NCI-H2081 (cell line): ENCODE measurements around the gene ZBTB7B.
"Not testable (repeated sequence)": the region's sequence is repeated elsewhere in the genome, so short reads cannot be mapped to it uniquely, and the experiment has no call there.

Experiments
- DNase-seq, 2 experiments: peaks; one replicate each; lab custom pipeline; 2025; lab: John Stamatoyannopoulos, UW

ZBTB7B gene

DNA sequence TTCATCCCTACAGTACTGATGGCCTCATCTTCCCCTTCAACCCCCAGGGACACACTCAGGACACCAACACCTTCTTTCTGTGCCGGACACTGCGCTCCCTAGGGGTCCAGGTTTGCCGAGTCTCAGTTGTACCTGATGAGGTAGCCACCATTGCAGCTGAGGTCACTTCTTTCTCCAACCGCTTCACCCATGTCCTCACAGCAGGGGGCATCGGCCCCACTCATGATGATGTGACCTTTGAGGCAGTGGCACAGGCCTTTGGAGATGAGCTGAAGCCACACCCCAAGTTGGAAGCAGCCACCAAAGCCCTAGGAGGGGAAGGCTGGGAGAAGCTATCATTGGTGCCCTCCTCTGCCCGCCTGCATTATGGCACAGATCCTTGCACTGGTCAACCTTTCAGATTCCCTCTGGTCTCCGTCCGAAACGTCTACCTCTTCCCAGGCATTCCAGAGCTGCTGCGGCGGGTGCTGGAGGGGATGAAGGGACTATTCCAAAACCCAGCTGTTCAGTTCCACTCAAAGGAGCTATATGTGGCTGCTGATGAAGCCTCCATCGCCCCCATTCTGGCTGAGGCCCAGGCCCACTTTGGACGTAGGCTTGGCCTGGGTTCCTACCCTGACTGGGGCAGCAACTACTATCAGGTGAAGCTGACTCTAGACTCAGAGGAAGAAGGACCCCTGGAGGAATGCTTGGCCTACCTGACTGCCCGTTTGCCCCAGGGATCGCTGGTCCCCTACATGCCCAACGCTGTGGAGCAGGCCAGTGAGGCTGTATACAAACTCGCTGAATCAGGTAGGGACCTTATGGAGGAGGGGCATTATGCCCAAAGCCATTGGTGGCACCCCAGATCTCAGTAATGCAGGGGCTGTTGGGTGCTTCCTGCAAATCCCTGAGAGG is 14.3 kb upstream of the ZBTB7B start:
- DNase-seq, result no peak

DNA sequence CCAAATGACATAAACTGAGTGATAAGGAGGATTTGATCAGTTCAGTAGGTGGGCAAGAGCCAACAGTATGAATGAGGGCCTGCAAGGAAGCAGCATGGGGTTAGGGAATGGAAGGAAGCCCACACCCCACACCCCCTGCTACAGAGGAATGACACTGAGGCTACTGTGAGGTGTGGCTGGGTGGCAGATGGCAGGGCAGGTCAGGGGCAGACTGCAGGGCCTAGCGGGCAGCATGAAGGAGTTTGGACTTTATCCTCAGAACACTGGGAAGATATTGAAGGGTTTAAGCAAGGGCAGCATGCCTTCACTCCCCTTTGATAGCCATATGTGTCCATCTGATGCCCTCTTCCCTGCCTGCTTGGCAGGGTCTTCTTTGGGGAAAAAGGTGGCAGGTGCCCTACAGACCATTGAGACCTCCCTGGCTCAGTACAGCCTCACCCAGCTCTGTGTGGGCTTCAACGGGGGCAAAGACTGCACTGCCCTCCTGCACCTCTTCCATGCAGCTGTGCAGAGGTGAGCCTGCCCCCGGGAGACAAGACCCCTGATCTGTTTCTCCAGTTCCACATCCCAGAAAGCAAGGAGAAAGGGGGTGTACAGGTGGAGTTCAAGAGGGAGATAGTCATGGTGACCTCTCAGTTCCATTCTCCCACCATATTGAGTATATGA is 13.3 kb upstream of the ZBTB7B start:
- no peak for DNase-seq

DNA sequence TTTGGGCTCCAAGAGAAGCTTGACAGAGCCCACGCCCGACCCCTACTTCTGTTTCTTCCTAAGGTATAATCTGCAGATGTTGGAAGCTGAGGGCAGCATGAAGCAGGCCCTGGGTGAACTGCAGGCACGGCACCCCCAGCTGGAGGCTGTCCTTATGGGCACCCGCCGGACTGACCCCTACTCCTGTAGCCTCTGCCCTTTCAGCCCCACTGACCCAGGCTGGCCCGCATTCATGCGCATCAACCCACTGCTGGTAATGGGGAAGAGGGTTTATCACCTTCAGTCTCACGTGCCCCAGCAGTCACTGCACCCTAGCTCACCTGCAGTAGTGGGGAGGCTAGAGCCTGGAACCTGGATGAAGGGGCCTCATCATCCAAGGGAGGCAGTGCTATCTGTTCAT is 12.3 kb upstream of the ZBTB7B start:
- no peak for DNase-seq

DNA sequence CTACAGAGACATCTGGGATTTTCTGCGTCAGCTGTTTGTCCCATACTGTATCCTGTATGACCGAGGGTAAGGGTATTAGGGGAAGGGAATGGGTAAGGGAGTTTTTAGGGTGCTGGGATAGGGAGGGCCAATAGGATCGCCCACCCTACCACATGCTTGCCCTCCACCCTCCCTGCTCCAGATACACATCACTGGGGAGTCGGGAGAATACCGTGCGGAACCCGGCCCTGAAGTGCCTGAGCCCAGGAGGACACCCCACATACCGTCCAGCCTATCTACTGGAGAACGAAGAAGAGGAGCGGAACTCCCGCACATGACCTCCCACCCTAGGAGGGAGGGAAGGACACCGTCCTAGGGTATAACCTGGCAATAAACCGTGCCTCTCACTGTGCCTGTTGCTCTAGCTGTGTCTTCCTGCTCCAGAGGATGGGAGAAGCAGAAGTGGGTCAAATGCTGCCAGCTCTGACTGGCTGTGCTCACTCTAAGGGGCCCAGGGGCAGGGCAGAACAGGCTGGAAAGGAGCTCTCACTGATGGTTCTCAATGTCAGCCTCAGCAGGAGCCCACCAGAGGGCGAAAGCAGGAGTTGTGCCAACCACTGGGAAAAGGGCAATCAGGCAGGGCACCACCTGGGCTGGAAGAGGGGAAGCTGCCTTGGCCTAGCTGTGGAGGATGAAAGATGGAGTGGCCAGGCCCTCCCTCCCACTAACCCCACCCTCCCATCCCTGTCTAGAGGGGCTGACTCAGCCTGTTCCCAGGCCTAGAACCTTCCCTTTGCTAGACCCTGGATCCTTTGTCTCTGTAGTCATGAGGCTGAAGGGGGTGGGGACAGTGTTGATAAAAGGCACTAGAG is 9.7 kb upstream of the ZBTB7B start:
- DNase-seq, result peak in 1 of 2 experiments; percentile 19

DNA sequence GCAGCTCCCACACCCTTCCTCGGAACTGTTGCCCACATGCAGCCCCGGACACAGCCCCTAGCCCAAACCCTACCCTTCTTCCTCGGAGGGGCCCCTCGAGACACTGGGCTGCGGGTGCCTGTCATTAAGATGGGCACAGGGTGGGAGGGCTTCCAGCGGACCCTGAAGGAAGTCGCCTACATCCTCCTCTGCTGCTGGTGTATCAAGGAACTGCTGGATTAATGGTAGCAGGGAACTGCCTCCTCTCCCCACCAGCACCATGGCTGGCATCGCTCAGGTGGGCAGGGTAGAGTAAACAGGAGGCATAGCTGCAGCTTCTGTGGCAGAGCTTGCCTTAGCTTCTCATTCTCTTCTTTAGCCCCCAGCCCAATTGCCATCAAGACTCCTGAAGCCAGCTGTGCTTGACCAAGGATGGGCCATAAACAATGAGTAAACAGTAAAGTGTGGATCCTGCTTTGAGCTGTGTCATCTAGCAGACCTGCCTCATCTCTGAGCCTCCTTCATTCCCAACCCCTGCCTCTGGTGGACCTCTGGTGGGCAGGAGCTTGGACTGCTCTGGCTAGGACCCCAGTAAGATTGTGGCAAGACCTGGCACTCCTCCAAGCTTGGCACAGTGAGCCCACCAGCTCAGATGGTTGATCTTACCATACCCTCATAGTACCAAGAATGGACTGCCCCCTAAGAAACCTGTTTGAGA is 8.9 kb upstream of the ZBTB7B start, which contains the start of gene LENEP:
LENEP (plus strand) TSS at position 15 of the 697 bp plus-strand sequence; CDS start at position 37, 22 bp downstream.
- no peak for DNase-seq

DNA sequence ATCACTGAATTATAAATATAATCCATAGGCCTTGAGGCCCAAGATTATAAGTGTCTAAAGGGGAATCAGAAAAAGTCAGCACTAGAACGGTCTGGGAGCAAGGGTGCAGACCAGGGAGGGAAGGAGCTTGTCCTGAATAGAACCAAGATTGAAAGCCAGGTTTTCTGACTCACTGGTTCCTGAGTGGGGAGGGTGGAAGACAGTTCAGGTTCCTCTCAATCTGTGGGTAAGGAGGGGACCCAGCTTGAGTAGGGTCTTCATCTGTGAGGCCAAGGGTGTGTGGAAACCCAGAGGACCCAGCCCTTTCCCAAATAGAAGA is 8.4 kb upstream of the ZBTB7B start:
- DNase-seq, result no peak

DNA sequence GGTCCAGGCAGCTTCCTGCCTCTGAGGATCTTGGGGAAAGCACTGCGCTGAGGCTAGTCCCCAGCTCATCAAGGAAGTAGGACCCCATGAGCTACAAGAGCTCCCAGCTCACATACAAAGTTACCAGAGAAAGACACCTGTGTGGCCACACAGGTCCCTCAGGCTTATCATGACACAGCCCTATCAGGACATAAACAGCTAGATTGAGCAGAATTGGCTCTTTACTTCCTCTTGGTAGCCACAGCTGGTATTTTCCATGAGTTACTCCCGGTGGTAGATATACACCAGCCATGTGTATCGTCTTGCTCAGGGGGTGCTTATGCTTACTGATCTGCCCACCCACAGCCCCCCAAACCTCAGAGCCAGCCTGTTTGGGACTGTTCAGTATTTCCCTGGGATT is 8.0 kb upstream of the ZBTB7B start:
- DNase-seq, result no peak

DNA sequence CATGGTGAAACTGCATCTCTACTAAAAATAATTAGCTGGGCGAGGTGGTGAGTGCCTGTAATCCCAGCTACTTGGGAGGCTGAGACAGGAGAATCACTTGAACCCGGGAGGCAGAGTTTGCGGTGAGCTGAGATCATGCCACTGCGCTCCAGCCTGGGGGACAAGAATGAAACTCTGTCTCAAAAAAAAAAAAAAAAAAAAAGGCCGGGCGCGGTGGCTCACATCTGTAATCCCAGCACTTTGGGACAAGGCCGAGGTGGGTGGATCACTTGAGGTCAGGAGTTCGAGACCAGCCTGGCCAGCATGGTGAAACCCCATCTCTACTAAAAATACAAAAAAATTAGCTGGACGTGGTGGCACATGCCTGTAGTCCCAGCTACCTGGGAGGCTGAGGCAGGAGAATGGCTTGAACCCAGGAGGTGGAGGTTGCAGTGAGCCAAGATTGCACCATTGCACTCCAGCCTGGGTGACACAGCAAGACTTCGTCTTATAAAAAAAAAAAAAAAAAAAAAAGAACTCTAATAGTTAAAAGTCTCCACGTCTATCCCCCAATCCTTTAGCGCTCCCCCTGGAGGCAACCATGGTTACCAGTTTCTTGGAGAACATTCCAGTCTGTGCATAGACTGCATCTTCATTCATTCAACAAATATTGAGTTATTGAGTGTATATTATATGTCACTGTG is 7.2 kb upstream of the ZBTB7B start:
- DNase-seq, result not testable (repeated sequence)

DNA sequence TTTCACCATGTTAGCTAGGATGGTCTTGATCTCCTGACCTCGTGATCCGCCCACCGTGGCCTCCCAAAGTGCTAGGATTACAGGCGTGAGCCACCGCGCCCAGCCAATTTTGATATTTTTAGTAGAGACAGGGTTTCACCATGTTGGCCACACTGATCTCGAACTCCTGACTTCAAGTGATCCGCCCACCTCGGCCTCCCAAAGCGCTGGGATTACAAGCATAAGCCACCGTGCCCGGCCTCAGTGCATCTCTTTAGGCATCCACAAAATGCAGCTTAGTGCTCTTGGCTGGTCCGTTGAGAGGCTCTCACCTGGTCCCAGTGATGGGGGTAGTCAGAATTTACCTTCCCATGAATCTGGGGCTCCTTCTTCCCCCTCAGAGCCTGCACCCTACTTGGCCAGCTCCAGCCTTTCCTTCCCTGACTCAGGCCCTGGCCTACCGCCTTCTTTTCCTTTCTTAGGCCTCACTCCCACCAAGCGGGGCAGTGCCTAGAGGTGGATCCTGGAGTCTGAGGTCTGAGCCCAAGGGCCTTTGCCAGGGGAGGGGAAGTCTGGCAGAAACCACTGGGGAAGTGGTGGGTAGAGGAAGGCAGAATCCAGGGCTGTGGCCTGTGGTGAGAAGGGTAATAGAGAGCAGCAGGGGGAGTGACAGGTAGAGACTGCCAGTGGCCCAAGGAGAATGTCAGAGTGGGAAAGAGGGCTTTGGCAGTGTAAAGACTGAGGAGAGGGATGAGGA is 5.5 kb upstream of the ZBTB7B start:
- no peak for DNase-seq

DNA sequence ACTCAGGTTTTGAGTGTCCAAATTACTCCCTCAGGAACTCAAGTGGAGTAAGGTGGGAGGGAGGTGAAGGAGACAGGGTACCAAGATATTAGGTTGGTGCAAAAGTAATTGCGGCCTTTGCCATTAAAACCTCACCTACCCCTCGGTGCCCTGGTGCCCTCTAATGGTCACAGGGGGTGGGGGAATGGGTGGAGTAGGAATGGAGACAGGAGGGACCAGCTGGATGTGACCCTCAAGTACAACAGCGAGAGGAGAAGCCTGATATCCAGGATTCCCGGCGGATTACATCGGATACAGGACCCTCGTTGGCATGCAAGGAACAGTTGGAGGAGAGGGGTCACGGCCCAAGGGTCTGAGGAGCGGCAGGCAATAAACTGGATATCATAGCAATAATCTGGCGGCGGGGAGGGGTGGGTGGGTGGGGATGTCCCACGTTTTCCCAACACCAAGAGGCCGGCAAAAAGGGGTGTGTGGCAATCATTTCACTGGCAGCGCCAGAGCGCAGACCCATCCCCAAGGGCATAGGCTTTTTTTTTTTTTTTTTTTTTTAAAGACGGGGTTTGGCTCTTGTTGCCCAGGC is 4.3 kb upstream of the ZBTB7B start:
- no peak for DNase-seq

DNA sequence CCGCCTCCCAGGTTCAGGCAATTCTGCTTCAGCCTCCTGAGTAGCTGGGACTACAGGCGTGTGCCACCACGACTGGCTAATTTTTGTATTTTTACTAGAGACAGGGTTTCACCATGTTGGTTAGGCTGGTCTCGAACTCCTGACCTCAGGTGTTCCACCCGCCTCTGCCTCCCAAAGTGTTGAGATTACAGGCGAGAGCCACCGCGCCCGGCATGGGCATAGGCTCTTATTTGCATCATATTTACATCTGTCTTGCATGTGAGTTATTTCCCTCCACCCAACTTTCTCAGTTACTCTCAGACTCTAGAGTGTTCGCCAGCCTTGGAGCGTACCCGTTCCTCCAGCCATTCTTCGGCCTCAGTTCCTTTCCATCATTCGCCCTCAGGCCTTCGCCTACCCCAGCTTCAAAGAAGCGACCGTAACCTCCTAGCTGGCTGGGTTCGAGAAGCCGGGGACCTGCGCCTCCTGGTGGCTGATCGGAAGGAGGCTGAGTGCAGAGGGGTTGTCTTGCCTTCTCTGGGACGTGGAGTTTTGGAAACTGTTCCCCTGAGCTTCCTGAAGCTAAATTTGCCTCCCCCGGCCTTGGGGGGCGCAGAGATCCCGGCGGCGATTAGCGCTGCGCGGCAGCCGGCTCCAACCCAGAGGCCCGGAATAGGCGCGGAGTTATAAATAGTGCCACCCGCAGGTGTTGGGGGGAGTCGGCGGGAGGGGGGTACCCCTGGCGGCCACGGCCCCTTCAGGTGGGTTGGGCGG is 3.6 kb upstream of the ZBTB7B start:
- peak; percentile 77 to 82 for DNase-seq

DNA sequence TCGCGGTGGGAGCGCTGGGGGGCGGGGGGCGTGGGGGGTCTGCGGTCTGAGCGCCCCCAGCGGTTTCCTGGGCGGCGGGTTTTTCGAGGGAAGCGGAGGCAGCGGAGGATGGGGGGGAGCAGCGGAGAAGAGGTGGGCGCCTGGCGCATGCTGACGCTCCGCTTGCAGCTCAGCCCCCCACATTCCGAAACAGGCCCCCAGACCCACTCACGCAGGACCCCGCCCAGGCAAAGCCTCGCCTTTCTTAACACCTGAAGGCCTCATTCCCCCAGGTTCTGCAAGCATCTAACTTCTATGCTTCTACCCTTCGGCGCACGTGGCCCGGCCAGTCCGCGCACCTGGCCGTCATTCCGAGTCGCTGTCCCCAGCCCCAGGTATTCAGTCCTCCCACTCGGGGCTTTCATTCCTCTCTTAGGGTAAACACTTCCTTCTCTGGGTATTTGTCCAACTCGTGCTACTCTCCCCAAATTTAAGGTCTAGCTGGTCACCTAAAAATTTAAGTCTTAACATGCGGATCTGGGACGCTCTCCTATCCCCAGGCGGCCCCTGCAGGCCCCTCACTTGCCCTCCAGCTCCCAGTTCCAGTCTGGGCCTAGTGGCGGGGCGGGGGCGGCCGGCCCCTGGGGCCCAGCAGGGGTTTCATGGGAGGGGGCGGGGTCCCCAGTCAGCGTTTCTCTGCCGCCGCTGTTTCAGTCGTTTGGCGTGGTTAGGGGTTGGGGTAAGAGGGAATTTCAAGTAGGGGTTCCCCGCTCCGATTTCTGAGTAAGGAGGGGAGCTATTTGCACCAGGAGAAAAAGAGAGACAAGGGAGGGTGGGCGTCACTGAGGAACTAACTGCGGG is 2.8 kb upstream of the ZBTB7B start:
- DNase-seq, result peak; percentile 58 to 76

DNA sequence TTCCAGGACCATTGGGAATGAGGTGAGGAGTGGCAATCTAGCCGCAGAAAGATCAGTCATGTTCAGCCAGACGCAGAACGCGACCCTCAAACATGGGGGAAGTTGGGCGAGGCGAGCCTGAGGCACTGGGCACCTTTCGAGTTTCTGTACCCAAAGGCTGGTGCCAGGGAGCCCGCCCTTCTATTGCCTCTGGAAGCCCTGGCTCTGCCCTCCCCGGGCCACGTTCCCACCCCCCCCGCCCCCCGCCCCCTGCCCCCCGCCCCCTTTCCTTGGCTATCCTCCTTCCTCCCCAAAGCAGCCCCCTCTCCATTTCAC is 2.2 kb upstream of the ZBTB7B start:
- DNase-seq, result peak in 1 of 2 experiments; percentile 74

DNA sequence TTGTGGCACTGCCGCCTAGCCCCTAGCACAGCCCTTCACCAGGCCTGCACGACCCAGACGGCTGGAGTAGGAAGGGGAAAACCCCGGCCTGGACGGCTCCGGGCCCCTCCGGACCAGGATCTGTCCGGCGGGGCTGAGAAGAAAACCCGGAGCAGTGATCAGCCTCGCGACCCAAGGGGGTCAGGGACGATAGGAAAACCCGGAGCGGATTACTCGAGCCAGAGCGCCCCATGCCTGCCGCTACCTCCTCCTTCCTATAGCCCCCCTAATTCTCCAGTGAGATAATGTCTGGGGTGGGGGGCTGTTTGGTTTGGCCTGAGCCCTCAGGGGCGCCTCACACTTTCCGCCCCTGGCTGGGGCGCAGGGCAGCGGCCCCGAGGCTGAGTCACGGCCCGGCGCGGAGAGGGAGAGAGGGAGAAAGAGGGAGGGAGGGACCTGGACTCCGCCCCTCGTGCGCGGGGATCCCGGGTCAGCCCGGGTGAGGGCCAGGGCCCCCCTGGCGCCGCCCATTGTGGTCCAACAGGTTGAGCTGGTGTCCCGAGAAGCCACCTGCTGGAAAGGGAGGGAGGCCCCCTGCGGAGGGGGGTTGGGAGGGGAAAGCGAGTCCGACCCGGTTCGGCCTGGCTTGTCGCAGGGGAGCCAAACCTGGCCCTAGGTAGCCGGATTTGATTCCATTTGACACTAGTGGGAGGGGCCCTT is 1.7 kb upstream of the ZBTB7B start:
- DNase-seq, result peak; percentile 90 to 95

DNA sequence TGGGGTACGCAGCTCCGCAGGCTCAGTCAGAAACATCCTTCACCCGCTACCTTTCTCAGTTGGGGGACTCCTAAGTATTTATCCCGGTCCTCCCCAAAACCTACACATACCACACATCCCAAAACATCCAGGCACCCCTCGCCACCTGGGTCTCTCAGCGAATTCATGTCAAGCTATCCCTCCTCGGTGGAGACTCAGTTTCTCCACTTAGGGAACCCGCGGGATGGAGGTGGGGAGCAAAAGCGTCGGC is 1.3 kb upstream of the ZBTB7B start:
- DNase-seq, result no peak

DNA sequence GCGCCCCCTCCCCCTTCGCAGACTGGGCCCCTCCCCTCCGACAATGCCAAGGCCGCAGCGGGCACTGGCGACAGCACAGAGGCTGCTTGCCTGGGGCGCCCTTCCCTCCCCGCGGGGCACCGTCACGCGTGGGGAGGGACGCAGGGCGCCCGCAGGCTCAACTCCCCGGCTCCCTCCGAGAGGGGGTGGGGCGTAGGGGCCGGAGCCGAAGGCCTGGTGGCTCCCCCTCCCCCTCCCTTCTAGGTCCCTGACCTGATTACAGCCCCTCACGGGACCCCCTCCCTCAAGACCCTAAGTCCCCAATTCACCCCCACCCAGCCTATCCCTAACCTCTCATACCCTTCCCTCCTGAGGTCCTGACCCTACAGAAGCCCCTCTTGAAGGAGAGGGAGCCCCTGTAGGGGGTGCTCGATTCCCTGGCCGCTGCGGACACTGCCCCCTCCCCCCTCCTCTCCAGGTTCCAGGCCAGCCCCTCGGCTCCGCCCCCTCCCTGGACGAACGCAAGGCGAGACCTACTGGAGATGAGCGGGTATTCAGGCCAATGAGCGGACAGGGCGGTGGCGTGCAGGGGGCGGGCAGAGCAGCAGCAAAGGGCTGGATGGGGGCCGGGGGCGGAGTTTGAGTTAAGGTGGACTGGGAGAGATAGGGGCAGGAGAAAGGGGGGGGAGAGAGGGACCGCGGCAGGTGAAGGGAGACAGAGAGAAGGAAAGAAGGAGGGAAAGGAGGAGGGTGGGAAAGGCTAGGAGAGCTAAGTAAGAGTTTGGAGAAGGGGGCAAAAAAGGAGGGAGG is 733 bp upstream of the ZBTB7B start:
- peak; percentile 99 to 100 for DNase-seq

DNA sequence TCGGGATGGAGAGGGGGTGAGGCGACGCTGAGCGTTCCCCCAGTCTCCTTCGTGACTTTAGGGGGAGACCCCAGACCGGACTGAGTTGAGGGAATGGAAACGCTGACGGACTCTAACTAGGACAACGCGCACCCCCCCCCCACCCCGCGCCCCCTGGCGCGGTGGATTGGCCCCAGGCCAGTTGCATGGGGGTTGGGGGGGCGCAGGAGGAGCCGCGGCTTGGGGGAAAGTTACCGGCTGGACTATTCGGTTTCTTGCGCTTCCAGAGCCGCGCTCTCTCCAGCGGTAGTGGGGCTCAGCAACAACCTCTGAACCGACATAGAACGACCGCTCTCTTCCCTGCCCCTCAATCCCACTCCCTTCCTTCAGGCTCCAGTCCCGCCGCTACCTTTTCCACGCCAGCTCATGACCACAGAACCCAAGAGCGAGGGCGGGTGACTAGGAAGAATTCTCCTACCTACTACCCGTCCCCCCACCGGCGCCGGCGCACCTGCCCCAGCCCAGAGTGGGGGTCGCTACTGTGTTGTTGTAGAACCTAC is 694 bp downstream of the ZBTB7B start:
- DNase-seq, result peak; percentile 37 to 67
